NCI-H1048 (cell line): ENCODE measurements around the gene APRT.

Source experiments
- DNase-seq: peaks from one replicate; lab custom pipeline; 2025; lab: John Stamatoyannopoulos, UW

The APRT gene

GRCh38 chr16:88807626-88808453 is 3.9 kb downstream of the APRT start:
- DNase-seq, result no peak

GRCh38 chr16:88807142-88807625 is 4.5 kb downstream of the APRT start:
- no peak for DNase-seq

GRCh38 chr16:88806491-88807111 is 5.1 kb downstream of the APRT start:
- DNase-seq, result no peak

GRCh38 chr16:88805887-88806393 is 5.8 kb downstream of the APRT start:
- no peak for DNase-seq

- no peak for DNase-seq
Measured at GRCh38 chr16:88805340-88805715, 6.4 kb downstream of the APRT start.

GRCh38 chr16:88804552-88805339 is 7.0 kb downstream of the APRT start:
- peak; percentile 8 for DNase-seq

GRCh38 chr16:88804173-88804551 is 7.6 kb downstream of the APRT start:
- no peak for DNase-seq

- peak; percentile 23 for DNase-seq
Measured at GRCh38 chr16:88803264-88803987, 8.3 kb downstream of the APRT start, which contains the start of gene CDT1. Gene CDT1 (plus strand): TSS chr16:88803789. CDS start chr16:88803832, 43 bp downstream.

GRCh38 chr16:88800277-88800592 is 11.5 kb downstream of the APRT start:
- no peak for DNase-seq

- no peak for DNase-seq
Measured at GRCh38 chr16:88799569-88800276, 12.0 kb downstream of the APRT start.

GRCh38 chr16:88798772-88799455 is 12.8 kb downstream of the APRT start:
- no peak for DNase-seq

GRCh38 chr16:88798073-88798472 is 13.7 kb downstream of the APRT start:
- no peak for DNase-seq

GRCh38 chr16:88796278-88796677 is 15.4 kb downstream of the APRT start:
- DNase-seq, result no peak

- no peak for DNase-seq
Measured at GRCh38 chr16:88793251-88793954, 18.3 kb downstream of the APRT start.

- DNase-seq, result no peak
Measured at GRCh38 chr16:88792668-88793250, 19.0 kb downstream of the APRT start.

GRCh38 chr16:88792078-88792550 is 19.6 kb downstream of the APRT start:
- no peak for DNase-seq

- DNase-seq, result no peak
Measured at GRCh38 chr16:88790312-88791211, 21.2 kb downstream of the APRT start.

- no peak for DNase-seq
Measured at GRCh38 chr16:88789594-88789993, 22.1 kb downstream of the APRT start.
